H1 (cell line): ENCODE data around the gene CKM. TPM values are rescaled to one million over a fixed set of nuclear protein-coding genes. Genes with fewer than 3 reads are reported as not detected.

ENCODE experiments used
- BRCA1 ChIP-seq: IDR thresholded peaks from 2 replicates; pipeline ENCODE4 v1.6.1; 2012; ENCODE audit warnings: low read depth, low read length, improper control_type of control experiment
- CHD7 ChIP-seq: fragments of 300-600 bp; sonication (generic); IDR thresholded peaks from 2 replicates; pipeline ENCODE4 v1.7.1; 2012; ENCODE audit warnings: low read length, moderate library complexity, mild to moderate bottlenecking, inconsistent platforms; ENCODE audit not compliant: insufficient replicate concordance
- EGR1 ChIP-seq: IDR thresholded peaks from 2 replicates; pipeline ENCODE4 v1.6.1; 2011; ENCODE audit warnings: low read depth, low read length, borderline replicate concordance
- HDAC2 ChIP-seq, 2 experiments: fragments of 300-600 bp in 1 of 2; sonication (generic) in 1 of 2; IDR thresholded peaks; 2 replicates each; pipeline ENCODE4 v1.6.1; 2011 to 2012; ENCODE audit warnings: low read depth in 2 of 2, low read length in 2 of 2, mild to moderate bottlenecking in 2 of 2, moderate library complexity in 2 of 2, borderline replicate concordance in 1 of 2, inconsistent platforms in 1 of 2
- PHF8 ChIP-seq: fragments of 200-600 bp; sonication (generic); conservative IDR thresholded peaks from 2 replicates; pipeline ENCODE4 v1.7.1; 2012; ENCODE audit warnings: low read depth, mild to moderate bottlenecking, inconsistent platforms, low read length, moderate library complexity
- USF2 ChIP-seq: IDR thresholded peaks from 2 replicates; pipeline ENCODE4 v1.6.1; 2011; ENCODE audit warnings: low read length, improper control_type of control experiment
- polyA plus RNA-seq, 7 experiments: library from polyadenylated mRNA; depleted of rRNA in 3 of 7; stranded (reverse) in 5 of 7; unstranded in 2 of 7; fragments of >200 nt in 5 of 7; fragments of 200-250 nt in 2 of 7; gene quantifications; 1 replicate in 5 of 7; 2 replicates in 1 of 7; 4 replicates in 1 of 7; pipeline versions ENCODE4 v1.2.1 to v1.2.3, GENCODE V29; 2011 to 2013; ENCODE audit warnings: missing spikeins in 2 of 7, mixed read lengths in 2 of 7
- total RNA-seq: library from RNA; stranded (reverse); fragmentation: NEBNext Ultra II Directional; extraction: Animal tissue kit (Norgen Biotek cat#: 25700); gene quantifications from 2 replicates; pipeline ENCODE4 v1.2.1, GENCODE V29; 2021

Gene CKM
- total and polyA plus RNA-seq, 2 of the 8 experiments (the other 6 are each of a cell fraction or from before 2014, with no cell fraction given) = 0.08 TPM; not detected in 1

GRCh38 chr19:45333609-45334303 lies 11.1 kb upstream of the CKM start (continued):
- TF ChIP-seq CHD7 (no peak), USF2 (peak; percentile 69), EGR1 (no peak), PHF8 (no peak), BRCA1 (no peak), HDAC2 (IDR thresholded peaks at IDR 0.05; ENCODE audit: borderline replicate concordance in 1 of 2, low read depth in 2 of 2, low read length in 2 of 2) (no peak)
- TF ChIP-seq, all 59 proteins: peak for 1
